ENCODE results near the gene TERT. TPM values are rescaled to one million over a fixed set of nuclear protein-coding genes. Genes with fewer than 3 reads are reported as not detected.

TERT gene
- total RNA-seq, 2 experiments from 2014 or later: 156 to 198 TPM

GRCh38 chr5:1251678-1252580, 42.9 kb downstream of the TERT start:
- no peaks in the 10 kb centered on the region for H3K9me3 ChIP-seq (ENCODE audit: low read length)
- no peak overlapping the region for H2AFZ ChIP-seq (ENCODE audit: low read length)
- POLR2A ChIA-PET: no interaction called here

GRCh38 chr5:1249366-1250280, 45.2 kb downstream of the TERT start:
- intact Hi-C loops (cut with micrococcal nuclease; ENCODE audit: unreplicated experiment): no loop called here
- no TSS peak for BruUV-seq (replicated peaks)
- POLR2A ChIA-PET: no interaction called here

More at GRCh38 chr5:1251678-1252580, 42.9 kb downstream of the TERT start:
- peaks cover 78% of the 10 kb centered on the region for H3K36me3 ChIP-seq (ENCODE audit: insufficient read depth, low read length)
- H3K27ac ChIP-seq (ENCODE audit: low read depth, low read length, poor library complexity, severe bottlenecking): no peak overlapping the region
- H3K9me2 ChIP-seq (ENCODE audit: insufficient read depth, low read length): no peaks in the 10 kb centered on the region
- TF ChIP-seq CTCF (conservative IDR thresholded peaks at IDR 0.05; ENCODE audit: low read length): no peak
- no peak for TF ChIP-seq EZH2phosphoT487 (IDR thresholded peaks at IDR 0.05; ENCODE audit: borderline replicate concordance, low read depth, low read length)
- no TSS peak for BruUV-seq (replicated peaks)
- no peak for DNase-seq (ENCODE audit: low spot score)
- no peaks in the 10 kb centered on the region; the same call in 1 of the 2 replicates for H4K20me1 ChIP-seq (ENCODE audit: insufficient read depth, low read length)
- H3K4me3 ChIP-seq (ENCODE audit: low read depth, low read length, poor library complexity, severe bottlenecking): no peak overlapping the region
- H3K79me2 ChIP-seq (ENCODE audit: insufficient read depth, low read depth, low read length): no peaks in the 10 kb centered on the region
- H3K4me2 ChIP-seq (ENCODE audit: low read length): no peak overlapping the region
- intact Hi-C loops (cut with micrococcal nuclease; ENCODE audit: unreplicated experiment): no loop called here
- peaks cover 27% of the 10 kb centered on the region for H3K4me1 ChIP-seq (ENCODE audit: insufficient read depth, low read length, poor library complexity, severe bottlenecking)
- CTCF ChIA-PET (ENCODE audit: unreplicated experiment): no interaction called here

More at GRCh38 chr5:1249366-1250280, 45.2 kb downstream of the TERT start:
- H3K4me1 ChIP-seq (ENCODE audit: insufficient read depth, low read length, poor library complexity, severe bottlenecking): peaks cover 19% of the 10 kb centered on the region
- H3K4me3 ChIP-seq (ENCODE audit: low read depth, low read length, poor library complexity, severe bottlenecking): no peak overlapping the region
- H3K27ac ChIP-seq (ENCODE audit: low read depth, low read length, poor library complexity, severe bottlenecking): peak overlapping the region; percentile 54
- H3K36me3 ChIP-seq (ENCODE audit: insufficient read depth, low read length): peaks cover 56% of the 10 kb centered on the region
- DNase-seq (ENCODE audit: low spot score): no peak
- CTCF ChIA-PET (ENCODE audit: unreplicated experiment): interaction anchor here (0.6 kb wide), 1 partner anchor 92 kb away, joined by 7 read pairs; no protein-coding TSS in a partner anchor
- H3K9me2 ChIP-seq (ENCODE audit: insufficient read depth, low read length): no peaks in the 10 kb centered on the region
- H3K4me2 ChIP-seq (ENCODE audit: low read length): no peak overlapping the region
- no peak overlapping the region for H2AFZ ChIP-seq (ENCODE audit: low read length)
- TF ChIP-seq CTCF (conservative IDR thresholded peaks at IDR 0.05; ENCODE audit: low read length) (no peak), EZH2phosphoT487 (IDR thresholded peaks at IDR 0.05; ENCODE audit: borderline replicate concordance, low read depth, low read length) (no peak)
- no peaks in the 10 kb centered on the region; the same call in 1 of the 2 replicates for H4K20me1 ChIP-seq (ENCODE audit: insufficient read depth, low read length)
- H3K9me3 ChIP-seq (ENCODE audit: low read length): no peaks in the 10 kb centered on the region
- H3K79me2 ChIP-seq (ENCODE audit: insufficient read depth, low read depth, low read length): no peaks in the 10 kb centered on the region
